ENCODE measurements around the gene CALHM4.
A peak's percentile ranks its signal among the peaks of the same experiment; 100 is the strongest.

CALHM4 gene

DNA sequence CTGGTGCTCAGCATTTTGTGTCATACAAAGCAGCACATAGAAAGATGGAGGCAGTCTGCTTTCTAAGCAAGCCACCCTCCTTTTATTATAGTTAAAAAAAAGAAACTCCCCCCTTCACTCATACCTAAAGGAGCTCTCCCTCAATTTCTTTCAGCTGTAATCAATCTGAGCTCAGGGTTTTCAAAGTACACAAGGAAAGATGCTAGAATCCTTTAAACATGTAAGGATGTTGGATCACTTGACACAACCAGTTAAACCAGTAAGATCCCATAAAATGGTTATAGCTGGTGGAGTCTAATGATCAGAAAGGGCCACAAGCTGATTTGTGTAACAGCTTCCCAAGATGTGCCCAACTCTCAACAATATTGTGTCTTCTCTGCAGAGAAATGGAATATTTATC, at the start of gene CALHM4:
CALHM4 (plus strand) TSS at position 301 of the 400 bp plus-strand sequence; CDS start at position 344, 43 bp downstream.
- DNase-seq: no peak

DNA sequence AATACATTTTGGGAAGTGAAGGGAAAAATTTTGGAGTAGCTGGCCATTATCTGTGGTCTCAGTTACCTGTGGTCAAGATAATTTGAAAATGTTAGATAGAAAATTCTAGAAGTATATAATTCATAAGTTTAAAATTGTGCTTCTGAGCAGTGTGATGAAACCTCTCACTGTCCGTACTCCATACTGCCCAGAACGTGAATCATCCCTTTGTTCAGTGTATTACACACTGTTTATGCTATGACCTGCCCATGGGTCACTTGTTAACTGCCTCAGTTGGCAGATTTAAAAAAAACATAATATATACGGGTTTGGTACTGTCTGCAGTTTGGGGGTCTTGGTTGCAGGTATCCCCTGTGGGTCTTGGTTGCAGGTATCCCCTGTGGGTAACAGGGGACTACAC, 46.2 kb upstream of the CALHM4 start:
- no peak for DNase-seq

GRCh38 chr6:116508527-116508926, 45.0 kb upstream of the CALHM4 start:
- no peak for DNase-seq

GRCh38 chr6:116511424-116512110, 42.0 kb upstream of the CALHM4 start, which contains the start of gene CALHM5:
Gene CALHM5, plus strand, starts transcription at chr6:116511639. Its CDS starts 58 bp downstream, at chr6:116511697.
- no peak for DNase-seq

DNA sequence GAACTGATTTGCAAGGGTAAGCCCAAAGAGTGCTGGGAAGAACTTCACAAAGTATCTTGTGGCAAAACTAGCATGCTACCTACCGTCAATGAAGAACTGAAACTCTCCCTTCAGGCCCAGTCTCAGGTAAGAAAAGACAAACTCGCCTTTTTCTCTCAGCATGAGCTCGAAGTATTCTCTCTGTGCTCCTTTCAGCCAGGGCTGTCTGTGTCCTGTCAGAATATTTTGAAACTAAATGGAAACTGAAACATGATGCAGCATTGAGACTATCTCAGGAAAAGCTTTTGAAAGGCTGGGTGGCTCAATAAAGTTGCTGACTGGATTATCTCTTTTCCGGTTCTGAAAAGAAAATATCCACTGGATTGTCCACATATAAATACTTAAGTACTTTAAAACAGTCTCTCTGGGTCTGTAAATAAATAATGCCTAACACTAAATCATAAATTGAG, 41.4 kb upstream of the CALHM4 start:
- no peak for DNase-seq

- DNase-seq: no peak
These were observed 40.8 kb upstream of the CALHM4 start for GRCh38 chr6:116512734-116513133.

- DNase-seq: no peak
These were observed 40.2 kb upstream of the CALHM4 start for GRCh38 chr6:116513224-116513875.

GRCh38 chr6:116514111-116514510, 39.4 kb upstream of the CALHM4 start:
- DNase-seq: no peak

- DNase-seq: no peak
These were observed 38.4 kb upstream of the CALHM4 start for GRCh38 chr6:116515141-116515540.

DNA sequence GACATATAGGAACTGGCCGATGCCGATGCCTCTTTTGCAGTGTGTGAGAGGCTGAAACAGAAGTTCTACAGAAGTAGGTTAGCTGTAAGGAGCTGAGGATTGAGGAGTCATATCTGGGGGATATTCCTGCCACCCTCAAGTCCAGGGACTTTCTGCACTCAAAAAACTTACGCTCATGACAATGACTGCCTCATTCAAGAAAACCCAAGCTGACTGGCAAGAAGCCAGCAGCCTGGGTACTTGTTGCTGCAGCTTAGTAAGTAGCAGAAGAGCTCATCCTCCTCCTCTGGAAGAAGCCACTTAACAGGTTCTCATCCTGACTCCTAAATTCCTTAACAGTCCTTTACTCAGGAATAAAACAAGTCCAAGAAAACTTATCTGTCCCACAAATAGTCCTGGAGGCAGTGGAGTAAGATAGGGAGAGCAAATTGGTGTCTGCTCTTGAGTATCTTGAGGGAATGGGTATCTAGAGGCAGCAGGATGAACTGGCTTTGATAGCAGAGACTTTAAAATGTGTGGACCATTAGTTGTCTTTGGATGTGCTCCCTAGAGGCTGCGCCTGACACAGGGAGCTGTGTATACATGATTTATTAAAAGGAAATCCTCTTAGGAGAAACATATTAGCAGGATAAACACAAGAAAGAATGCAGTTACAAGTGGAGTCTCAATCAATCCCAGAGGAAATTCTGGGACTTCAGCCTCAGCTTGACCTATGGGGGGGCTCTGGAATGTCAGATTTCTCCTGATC, 34.8 kb upstream of the CALHM4 start:
- DNase-seq: no peak

GRCh38 chr6:116522896-116523295, 30.7 kb upstream of the CALHM4 start:
- no peak for DNase-seq

GRCh38 chr6:116524236-116524635, 29.3 kb upstream of the CALHM4 start:
- no peak for DNase-seq

GRCh38 chr6:116528133-116528532, 25.4 kb upstream of the CALHM4 start:
- no peak for DNase-seq

- no peak for DNase-seq
These were observed 24.8 kb upstream of the CALHM4 start for GRCh38 chr6:116528780-116529179.

DNA sequence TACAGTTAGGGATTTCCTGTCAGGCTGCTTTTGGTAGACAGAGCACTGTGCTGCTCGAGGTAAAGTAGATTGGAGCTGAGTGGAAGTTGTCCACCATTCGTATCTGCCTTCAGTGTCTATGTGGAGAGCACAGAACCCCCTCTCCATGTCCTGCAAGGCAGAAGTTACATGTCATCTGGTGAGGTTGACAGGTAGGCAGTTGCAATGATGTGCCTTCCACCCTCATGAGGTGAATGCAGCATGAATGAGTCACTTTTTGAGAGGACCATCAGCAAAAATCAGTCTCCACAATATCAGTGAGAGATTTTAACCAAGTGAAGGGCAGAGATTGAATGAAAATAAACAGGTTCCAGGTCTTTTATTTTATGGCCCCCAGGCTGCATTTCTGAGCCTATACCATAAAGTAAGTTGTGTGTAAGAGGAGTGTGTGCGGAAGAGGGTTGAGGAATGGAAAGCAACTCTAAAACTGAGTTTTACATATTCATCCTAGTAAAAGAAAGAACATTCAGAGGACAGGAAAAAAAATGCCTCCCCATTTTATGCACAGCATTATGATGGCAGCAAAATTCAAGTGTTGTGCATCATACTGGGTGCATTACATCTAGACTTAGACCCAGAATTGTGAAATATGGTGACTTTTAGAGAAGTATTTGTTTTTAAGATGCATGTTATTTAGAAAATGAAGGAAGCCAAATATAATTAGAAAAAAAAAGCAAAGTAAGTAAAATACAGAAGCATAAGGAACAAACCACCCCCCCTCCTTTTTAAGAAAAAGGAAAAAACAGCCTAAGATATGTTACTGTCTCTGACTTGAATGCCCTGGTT, 23.9 kb upstream of the CALHM4 start:
- DNase-seq: no peak

GRCh38 chr6:116530436-116530835, 23.1 kb upstream of the CALHM4 start:
- DNase-seq: peak; percentile 12

- no peak for DNase-seq
These were observed 21.6 kb upstream of the CALHM4 start for GRCh38 chr6:116531675-116532570.

GRCh38 chr6:116533233-116533957, 20.2 kb upstream of the CALHM4 start:
- DNase-seq: no peak

GRCh38 chr6:116535109-116535508, 18.4 kb upstream of the CALHM4 start:
- no peak for DNase-seq

- DNase-seq: no peak
These were observed 17.3 kb upstream of the CALHM4 start for GRCh38 chr6:116536216-116536621.

- no peak for DNase-seq
These were observed 11.1 kb upstream of the CALHM4 start for GRCh38 chr6:116542426-116542825.

All from NCI-H2107 (cell line).